K562 (cell line): ENCODE results near the gene ITPA.

Experiments
- FOXP4 ChIP-seq: sonication (generic); formaldehyde crosslinking; IDR thresholded peaks from 2 replicates; pipeline ENCODE4 v1.8.0; 2022; ENCODE audit warnings: mild to moderate bottlenecking, missing genetic modification reagents, borderline replicate concordance
- KLF1 ChIP-seq: fragments of 450-650 bp; IDR thresholded peaks from 2 replicates; pipeline ENCODE4 v1.6.1; 2016; ENCODE audit warnings: missing genetic modification characterization, missing compliant biosample characterization
- NR2F6 ChIP-seq: fragments of 450-650 bp; formaldehyde crosslinking; IDR thresholded peaks from 2 replicates; pipeline ENCODE4 v1.4.0; 2020; ENCODE audit warnings: mild to moderate bottlenecking
- POLR2AphosphoS5 ChIP-seq: IDR thresholded peaks from 2 replicates; pipeline ENCODE4 v1.6.1; 2011; ENCODE audit warnings: mild to moderate bottlenecking, low read depth, low read length, moderate library complexity; ENCODE audit not compliant: control insufficient read depth, insufficient read depth
- PRMT5 ChIP-seq: sonication (generic); formaldehyde crosslinking; IDR thresholded peaks from 2 replicates; pipeline ENCODE4 v1.5.0; 2020; ENCODE audit warnings: missing genetic modification reagents
- RBM15 ChIP-seq: fragments of 200-400 bp; formaldehyde crosslinking; IDR thresholded peaks from 2 replicates; pipeline ENCODE4 v1.6.1; 2018; ENCODE audit warnings: mild to moderate bottlenecking, low read length, moderate library complexity; ENCODE audit not compliant: insufficient read depth
- ZBTB11 ChIP-seq, 3 experiments: fragments of 200-800 bp in 1 of 3; fragments of 250-450 bp in 1 of 3; fragments of 450-650 bp in 1 of 3; sonication (Bioruptor Pico) in 1 of 3; sonication (Bioruptor generic) in 1 of 3; formaldehyde crosslinking in 1 of 3; IDR thresholded peaks; 2 replicates each; pipeline versions ENCODE4 v1.6.1 to v1.8.0; 2016 to 2022; ENCODE audit warnings: mild to moderate bottlenecking in 2 of 3, missing genetic modification characterization in 2 of 3, missing compliant biosample characterization in 1 of 3, moderate library complexity in 1 of 3

DNA sequence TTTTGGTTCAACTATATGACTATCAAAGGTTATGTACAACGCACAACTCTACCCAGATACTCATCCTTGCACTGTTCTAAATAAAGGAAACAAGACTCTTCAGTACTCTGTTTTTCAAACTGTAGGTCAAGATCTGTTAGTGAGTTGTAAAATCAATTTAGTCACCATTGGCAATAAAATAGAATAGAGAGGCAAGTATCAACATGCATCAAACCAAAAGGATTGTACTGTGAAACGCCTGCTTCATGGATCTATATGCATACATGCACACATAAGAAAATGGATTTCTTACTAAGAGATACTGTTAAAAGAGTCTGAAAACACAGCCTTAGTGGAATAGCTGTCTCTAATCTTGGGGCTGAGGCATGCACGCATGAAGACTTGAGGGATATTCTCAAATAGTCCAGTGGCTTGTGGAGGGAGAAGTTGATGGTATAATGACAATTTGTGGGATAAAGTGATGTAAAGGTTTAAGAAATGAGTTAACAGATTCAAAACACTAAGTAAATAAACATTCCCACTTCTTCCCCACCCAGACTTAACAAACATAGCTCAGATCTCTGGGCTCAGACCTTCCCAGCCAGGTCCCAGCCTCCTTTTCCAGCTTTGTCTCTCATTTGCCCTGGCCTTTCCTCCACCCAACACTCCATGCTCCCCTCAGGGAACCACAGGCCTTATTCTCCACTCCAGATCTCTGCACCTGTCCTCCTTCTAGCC, 25.2 kb upstream of the ITPA start:
- TF ChIP-seq FOXP4 (CRISPR knock-in tag) (no peak), POLR2AphosphoS5 (no peak), PRMT5 (no peak), KLF1 (no peak), RBM15 (no peak), NR2F6 (no peak), ZBTB11 (CRISPR knock-in tag; IDR thresholded peaks at IDR 0.05) (no peak)
